ENCODE data around the gene SRP68. TPM values are rescaled to one million over a fixed set of nuclear protein-coding genes. Genes with fewer than 3 reads are reported as not detected.

The SRP68 gene
- total and polyA plus RNA-seq, 2 donors (not counting 1 experiment from before 2014, with no cell fraction given): 29.6 to 82.3 TPM

GRCh38 chr17:76008630-76009425 is 63.5 kb downstream of the SRP68 start:
- no peaks in the 10 kb centered on the region for H4K20me1 ChIP-seq (ENCODE audit: control insufficient read depth, insufficient read depth, low read length, poor library complexity, severe bottlenecking)
- TF ChIP-seq EZH2 (IDR thresholded peaks at IDR 0.05; ENCODE audit: borderline replicate concordance, insufficient read depth, low read depth, low read length, poor library complexity, severe bottlenecking): no peak
- TF ChIP-seq, protein P1, sequence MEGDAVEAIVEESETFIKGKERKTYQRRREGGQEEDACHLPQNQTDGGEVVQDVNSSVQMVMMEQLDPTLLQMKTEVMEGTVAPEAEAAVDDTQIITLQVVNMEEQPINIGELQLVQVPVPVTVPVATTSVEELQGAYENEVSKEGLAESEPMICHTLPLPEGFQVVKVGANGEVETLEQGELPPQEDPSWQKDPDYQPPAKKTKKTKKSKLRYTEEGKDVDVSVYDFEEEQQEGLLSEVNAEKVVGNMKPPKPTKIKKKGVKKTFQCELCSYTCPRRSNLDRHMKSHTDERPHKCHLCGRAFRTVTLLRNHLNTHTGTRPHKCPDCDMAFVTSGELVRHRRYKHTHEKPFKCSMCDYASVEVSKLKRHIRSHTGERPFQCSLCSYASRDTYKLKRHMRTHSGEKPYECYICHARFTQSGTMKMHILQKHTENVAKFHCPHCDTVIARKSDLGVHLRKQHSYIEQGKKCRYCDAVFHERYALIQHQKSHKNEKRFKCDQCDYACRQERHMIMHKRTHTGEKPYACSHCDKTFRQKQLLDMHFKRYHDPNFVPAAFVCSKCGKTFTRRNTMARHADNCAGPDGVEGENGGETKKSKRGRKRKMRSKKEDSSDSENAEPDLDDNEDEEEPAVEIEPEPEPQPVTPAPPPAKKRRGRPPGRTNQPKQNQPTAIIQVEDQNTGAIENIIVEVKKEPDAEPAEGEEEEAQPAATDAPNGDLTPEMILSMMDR (IDR thresholded peaks at IDR 0.05): no peak
- ATAC-seq (ENCODE audit: low read depth) (no peak), DNase-seq (no peak)
- ChIA-PET CTCF (interaction anchor here (0.7 to 5.5 kb wide), 7 partner anchors 9 to 262 kb away, joined by 3 to 35 read pairs (median 4); partner anchors contain the start of gene MRPL38), POLR2A (no interaction called here)
- Mint-ChIP-seq H3K4me3 (no peak overlapping the region), H3K27ac (no peak overlapping the region), H3K4me1 (no peaks in the 10 kb centered on the region), H3K9me3 (ENCODE audit: insufficient read depth) (no peaks in the 10 kb centered on the region), H3K27me3 (no peaks in the 10 kb centered on the region)
- H3K36me3 ChIP-seq (replicated peaks in 1 of 2; ENCODE audit: control extremely low read depth in 1 of 2, control insufficient read depth in 1 of 2, extremely low read depth in 1 of 2, insufficient read depth in 2 of 2, low read length in 1 of 2): no peaks in the 10 kb centered on the region
- H3K27me3 ChIP-seq (replicated peaks in 1 of 4; ENCODE audit: control extremely low read depth in 1 of 4, control insufficient read depth in 3 of 4, insufficient read depth in 4 of 4, low read length in 3 of 4): peaks cover 0 to 3% (median 0%) of the 10 kb centered on the region in 4 experiments
- no peak overlapping the region for H3K4me2 ChIP-seq (replicated peaks; ENCODE audit: low read depth, low read length, poor library complexity, severe bottlenecking)
- H3K4me1 ChIP-seq (ENCODE audit: control insufficient read depth in 2 of 2, insufficient read depth in 2 of 2, low read length in 2 of 2): peaks cover 0 to 3% of the 10 kb centered on the region in 2 donors
- no peaks in the 10 kb centered on the region for H3K79me2 ChIP-seq (ENCODE audit: control insufficient read depth, insufficient read depth, low read length)
- H3K9me3 ChIP-seq (ENCODE audit: control extremely low read depth in 1 of 3, control insufficient read depth in 2 of 3, insufficient read depth in 1 of 3, low read length in 2 of 3): no peaks in the 10 kb centered on the region
- H3K4me3 ChIP-seq (ENCODE audit: control extremely low read depth in 1 of 5, extremely low read depth in 1 of 5, insufficient read depth in 1 of 5, low read depth in 2 of 5, low read length in 4 of 5): no peak overlapping the region
- intact Hi-C loops (cut with micrococcal nuclease): loop anchor here (10.0 kb wide), 2 partner anchors 164 to 254 kb away; partner anchors contain the start of gene UNC13D
- no peak overlapping the region for H2AFZ ChIP-seq (ENCODE audit: insufficient read depth, low read depth, low read length, poor library complexity, severe bottlenecking)
- no peak overlapping the region for H3K9ac ChIP-seq (ENCODE audit: low read length)
- H3K27ac ChIP-seq (ENCODE audit: low read length in 2 of 2): no peak overlapping the region
- 94% methylated on average over 54 of the region's 56 CpGs for WGBS (ENCODE audit: insufficient coverage)

DNA sequence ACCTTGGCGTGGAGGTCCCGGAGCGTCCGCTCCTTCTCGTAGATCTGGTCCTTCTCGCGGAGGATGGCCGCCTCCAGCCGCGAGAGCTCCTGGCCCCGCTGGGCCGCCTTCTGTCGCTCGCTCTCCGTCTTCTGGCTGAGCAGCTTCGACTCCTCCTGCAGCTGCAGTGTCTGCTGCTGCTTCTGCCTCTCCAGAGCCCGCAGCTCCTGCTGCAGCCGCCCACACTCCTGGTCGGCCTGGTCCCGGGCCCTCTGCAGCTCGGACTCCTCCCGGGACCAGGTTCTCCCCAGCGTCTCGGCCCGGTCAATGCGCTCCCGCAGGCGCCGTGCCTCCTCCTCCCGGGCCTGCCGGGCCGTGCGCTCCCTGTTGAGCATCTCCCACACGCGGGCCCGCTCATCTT is 64.1 kb downstream of the SRP68 start:
- no peaks in the 10 kb centered on the region for H3K36me3 ChIP-seq (replicated peaks in 1 of 2; ENCODE audit: control extremely low read depth in 1 of 2, control insufficient read depth in 1 of 2, extremely low read depth in 1 of 2, insufficient read depth in 2 of 2, low read length in 1 of 2)
- ChIA-PET POLR2A (no interaction called here), CTCF (interaction anchor here (0.7 to 5.5 kb wide), 6 partner anchors 9 to 135 kb away, joined by 3 to 35 read pairs (median 6); partner anchors contain the start of gene MRPL38)
- H3K4me1 ChIP-seq (ENCODE audit: control insufficient read depth in 2 of 2, insufficient read depth in 2 of 2, low read length in 2 of 2): peaks cover 0 to 3% of the 10 kb centered on the region in 2 donors
- no peak overlapping the region for H3K4me3 ChIP-seq (ENCODE audit: control extremely low read depth in 1 of 5, extremely low read depth in 1 of 5, insufficient read depth in 1 of 5, low read depth in 2 of 5, low read length in 4 of 5)
- Mint-ChIP-seq H3K9me3 (ENCODE audit: insufficient read depth) (no peaks in the 10 kb centered on the region), H3K4me3 (no peak overlapping the region), H3K27ac (no peak overlapping the region), H3K27me3 (no peaks in the 10 kb centered on the region), H3K4me1 (no peaks in the 10 kb centered on the region)
- DNase-seq (no peak), ATAC-seq (ENCODE audit: low read depth) (no peak)
- H3K27me3 ChIP-seq (replicated peaks in 1 of 4; ENCODE audit: control extremely low read depth in 1 of 4, control insufficient read depth in 3 of 4, insufficient read depth in 4 of 4, low read length in 3 of 4): no peaks in the 10 kb centered on the region
- H3K27ac ChIP-seq (ENCODE audit: low read length in 2 of 2): no peak overlapping the region
- no peaks in the 10 kb centered on the region for H3K9me3 ChIP-seq (ENCODE audit: control extremely low read depth in 1 of 3, control insufficient read depth in 2 of 3, insufficient read depth in 1 of 3, low read length in 2 of 3)
- 95% methylated on average over 36 of the region's 36 CpGs for WGBS (ENCODE audit: insufficient coverage)
- intact Hi-C loops (cut with micrococcal nuclease): loop anchor here (10.0 kb wide), 2 partner anchors 163 to 253 kb away; partner anchors contain the start of gene UNC13D
- no peak overlapping the region for H3K4me2 ChIP-seq (replicated peaks; ENCODE audit: low read depth, low read length, poor library complexity, severe bottlenecking)
- H3K79me2 ChIP-seq (ENCODE audit: control insufficient read depth, insufficient read depth, low read length): no peaks in the 10 kb centered on the region
- TF ChIP-seq EZH2 (IDR thresholded peaks at IDR 0.05; ENCODE audit: borderline replicate concordance, insufficient read depth, low read depth, low read length, poor library complexity, severe bottlenecking): no peak
- no peak overlapping the region for H3K9ac ChIP-seq (ENCODE audit: low read length)
- H4K20me1 ChIP-seq (ENCODE audit: control insufficient read depth, insufficient read depth, low read length, poor library complexity, severe bottlenecking): no peaks in the 10 kb centered on the region
- H2AFZ ChIP-seq (ENCODE audit: insufficient read depth, low read depth, low read length, poor library complexity, severe bottlenecking): no peak overlapping the region
